Gastrocnemius medialis (tissue), 4 donors: ENCODE measurements around the gene PHC2.

ENCODE experiments used
- POLR2A ChIP-seq, 2 donors: fragments of 450-650 bp; IDR thresholded peaks; one replicate each; pipeline ENCODE4 v1.6.1; 2017; ENCODE audit warnings: antibody characterized with exemption in 2 of 2, mild to moderate bottlenecking in 2 of 2, moderate library complexity in 2 of 2
- TF ChIP-seq, protein P1 (sequence below), 5 experiments: fragments of 450-650 bp in 3 of 5; fragments of 200-600 bp in 2 of 5; sonication (generic) in 2 of 5; IDR thresholded peaks in 4 of 5; conservative IDR thresholded peaks in 1 of 5; 1 replicate in 4 of 5; 2 replicates in 1 of 5; pipeline ENCODE4 v1.5.1; 2016 to 2019; ENCODE audit warnings: antibody characterized with exemption in 5 of 5, mild to moderate bottlenecking in 3 of 5, moderate library complexity in 3 of 5

DNA sequence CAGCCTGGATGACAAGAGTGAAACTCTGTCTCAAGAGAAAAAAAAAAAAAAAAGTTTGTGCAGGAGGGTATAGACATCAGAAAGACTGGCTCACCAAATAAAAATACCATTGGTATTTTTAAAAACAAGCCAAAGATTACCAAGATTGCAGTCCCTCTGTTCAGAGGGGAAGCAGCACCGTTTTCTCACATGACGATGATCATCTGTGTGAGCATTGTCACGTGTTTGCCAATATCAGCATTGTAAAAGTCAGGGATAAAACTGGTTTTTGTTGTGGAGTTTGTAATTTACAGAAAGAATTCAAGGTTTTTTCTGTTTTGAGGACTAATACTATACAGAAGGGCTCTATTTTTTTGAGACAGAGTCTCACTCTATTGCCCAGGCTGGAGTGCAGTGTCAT lies 148.1 kb downstream of the PHC2 start:
- TF ChIP-seq, protein P1, sequence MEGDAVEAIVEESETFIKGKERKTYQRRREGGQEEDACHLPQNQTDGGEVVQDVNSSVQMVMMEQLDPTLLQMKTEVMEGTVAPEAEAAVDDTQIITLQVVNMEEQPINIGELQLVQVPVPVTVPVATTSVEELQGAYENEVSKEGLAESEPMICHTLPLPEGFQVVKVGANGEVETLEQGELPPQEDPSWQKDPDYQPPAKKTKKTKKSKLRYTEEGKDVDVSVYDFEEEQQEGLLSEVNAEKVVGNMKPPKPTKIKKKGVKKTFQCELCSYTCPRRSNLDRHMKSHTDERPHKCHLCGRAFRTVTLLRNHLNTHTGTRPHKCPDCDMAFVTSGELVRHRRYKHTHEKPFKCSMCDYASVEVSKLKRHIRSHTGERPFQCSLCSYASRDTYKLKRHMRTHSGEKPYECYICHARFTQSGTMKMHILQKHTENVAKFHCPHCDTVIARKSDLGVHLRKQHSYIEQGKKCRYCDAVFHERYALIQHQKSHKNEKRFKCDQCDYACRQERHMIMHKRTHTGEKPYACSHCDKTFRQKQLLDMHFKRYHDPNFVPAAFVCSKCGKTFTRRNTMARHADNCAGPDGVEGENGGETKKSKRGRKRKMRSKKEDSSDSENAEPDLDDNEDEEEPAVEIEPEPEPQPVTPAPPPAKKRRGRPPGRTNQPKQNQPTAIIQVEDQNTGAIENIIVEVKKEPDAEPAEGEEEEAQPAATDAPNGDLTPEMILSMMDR (IDR thresholded peaks at IDR 0.05 in 4 of 5, conservative IDR thresholded peaks at IDR 0.05 in 1 of 5), result no peak
- TF ChIP-seq POLR2A (IDR thresholded peaks at IDR 0.05), result no peak
